T47D (cell line): ENCODE results near the gene ATRNL1.

Experiments
- DNase-seq, 2 experiments: peaks; one replicate each; pipeline versions ENCODE4 v3.0.0 to v3.0.0-alpha.2; 2011 to 2012; ENCODE audit warnings: low read depth in 1 of 2, low spot score in 1 of 2
- JUND ChIP-seq: IDR thresholded peaks from 2 replicates; pipeline ENCODE4 v1.6.1; 2012; ENCODE audit warnings: low read depth
- in situ Hi-C: cut with HindIII; loops from 2 replicates; pipeline ENCODE4 v1.10.0; 2016; ENCODE audit warnings: low sequenced_read_pairs, low pct_unique_long_range_greater_than_20kb

ATRNL1 gene

DNA sequence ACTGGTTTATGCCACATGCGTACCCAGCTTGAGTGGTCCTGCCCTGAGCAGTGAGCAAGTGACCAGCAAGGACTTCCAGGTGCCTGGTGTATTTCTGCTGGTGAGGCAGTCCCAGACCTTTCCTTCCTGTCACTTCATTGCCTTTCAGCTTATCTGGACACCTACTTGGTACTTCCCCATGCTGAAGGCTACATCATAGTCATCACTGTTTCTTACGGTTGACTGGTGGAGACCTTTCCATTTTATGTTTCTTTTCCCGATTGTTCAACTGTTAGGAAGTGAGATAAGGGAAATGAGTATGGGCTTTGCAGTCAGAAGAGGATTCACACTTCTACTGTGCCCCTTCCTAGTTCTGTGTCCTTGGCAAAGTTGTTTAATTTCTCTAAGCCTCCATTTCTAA, 821.3 kb downstream of the ATRNL1 start:
- no peak for TF ChIP-seq JUND
- DNase-seq = no peak
- in situ Hi-C loops = no loop called here

- no peak for TF ChIP-seq JUND
- DNase-seq = no peak
- in situ Hi-C loops = no loop called here
Observed at GRCh38 chr10:115915429-115915828, 822.3 kb downstream of the ATRNL1 start.

GRCh38 chr10:115918812-115919211, 825.6 kb downstream of the ATRNL1 start:
- no peak for TF ChIP-seq JUND
- no peak for DNase-seq
- in situ Hi-C loops = no loop called here

GRCh38 chr10:115921795-115922194, 828.6 kb downstream of the ATRNL1 start:
- no peak for TF ChIP-seq JUND
- no peak for DNase-seq
- in situ Hi-C loops = no loop called here

- DNase-seq = no peak
- in situ Hi-C loops = no loop called here
- TF ChIP-seq JUND = no peak
Observed at GRCh38 chr10:115931309-115931708, 838.1 kb downstream of the ATRNL1 start.

GRCh38 chr10:115932099-115932498, 838.9 kb downstream of the ATRNL1 start:
- in situ Hi-C loops = no loop called here
- TF ChIP-seq JUND = no peak
- no peak for DNase-seq

DNA sequence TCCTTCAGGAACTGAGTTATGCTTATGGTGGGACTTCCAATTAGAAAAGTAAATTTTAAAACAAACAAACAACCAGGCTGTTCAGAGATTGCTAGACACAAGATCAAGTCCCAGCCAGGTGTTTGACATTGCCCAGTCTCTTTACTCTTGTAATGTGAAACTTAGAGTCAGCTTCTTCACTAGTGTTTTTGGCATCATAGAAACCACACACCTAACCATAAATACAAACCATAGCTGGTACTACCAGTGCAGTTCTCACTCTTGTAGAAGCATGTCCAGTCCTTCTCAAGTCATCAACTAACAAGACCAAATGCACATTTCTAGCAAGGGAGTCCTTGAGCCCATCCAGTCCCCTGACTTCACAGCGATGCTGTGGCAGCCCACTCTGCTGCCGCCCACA, 839.9 kb downstream of the ATRNL1 start:
- DNase-seq = no peak
- in situ Hi-C loops = no loop called here

GRCh38 chr10:115935731-115936130, 842.6 kb downstream of the ATRNL1 start:
- no peak for TF ChIP-seq JUND
- no peak for DNase-seq
- in situ Hi-C loops = no loop called here

More for the DNA sequence above, 839.9 kb downstream of the ATRNL1 start:
- no peak for TF ChIP-seq JUND

DNA sequence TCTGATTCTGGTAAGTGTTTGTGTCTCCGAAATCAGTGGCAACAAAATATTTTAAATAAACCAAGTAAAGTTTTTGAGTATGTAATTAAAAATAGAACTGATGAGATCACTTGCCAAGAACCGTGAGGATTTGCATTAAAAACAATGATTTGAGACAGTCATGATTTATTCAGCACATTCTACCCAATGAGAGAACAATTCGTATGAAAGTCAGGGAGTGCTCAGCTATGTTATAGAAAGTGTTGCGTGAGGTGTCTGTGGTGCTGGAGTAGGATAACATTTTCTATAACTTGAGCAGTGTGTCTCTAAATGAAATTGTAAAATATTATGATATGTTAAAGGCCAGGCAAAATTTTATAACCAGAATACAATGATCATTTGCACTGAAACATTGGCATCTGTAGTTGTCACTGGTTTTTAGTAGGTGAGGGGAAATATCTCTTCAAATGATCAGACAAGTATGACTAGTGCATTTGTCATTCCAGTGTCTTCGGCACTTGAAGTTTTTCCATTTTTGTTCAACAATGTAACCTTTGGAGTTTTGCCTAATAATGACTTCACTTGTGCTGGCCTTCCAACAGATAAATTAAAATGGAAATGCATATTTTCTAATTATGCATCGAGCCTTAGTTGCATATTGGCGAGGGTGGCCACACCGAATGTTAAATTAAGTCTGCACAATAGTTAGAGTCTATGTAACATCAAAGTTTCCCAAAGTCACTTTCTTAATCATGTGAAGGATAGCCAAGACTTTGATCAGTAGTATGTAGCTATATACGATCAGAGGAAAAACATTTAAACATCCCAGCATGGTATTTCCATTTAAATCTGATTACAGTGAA, 844.0 kb downstream of the ATRNL1 start:
- in situ Hi-C loops = no loop called here
- DNase-seq = no peak
- no peak for TF ChIP-seq JUND

DNA sequence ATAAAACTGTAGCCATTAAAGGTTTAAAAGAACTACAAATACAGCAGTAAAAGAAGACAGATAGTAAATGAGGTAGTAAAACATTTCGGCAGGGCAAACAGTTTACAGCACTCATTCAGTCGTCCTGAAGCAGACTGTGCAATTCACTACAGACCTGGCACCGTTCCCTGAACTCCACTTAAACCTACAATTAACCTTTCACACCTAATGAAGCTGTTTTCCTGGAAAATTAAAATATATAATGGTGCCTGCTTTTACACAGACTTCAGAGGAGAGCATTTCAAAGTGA, 844.5 kb downstream of the ATRNL1 start:
- no peak for DNase-seq

DNA sequence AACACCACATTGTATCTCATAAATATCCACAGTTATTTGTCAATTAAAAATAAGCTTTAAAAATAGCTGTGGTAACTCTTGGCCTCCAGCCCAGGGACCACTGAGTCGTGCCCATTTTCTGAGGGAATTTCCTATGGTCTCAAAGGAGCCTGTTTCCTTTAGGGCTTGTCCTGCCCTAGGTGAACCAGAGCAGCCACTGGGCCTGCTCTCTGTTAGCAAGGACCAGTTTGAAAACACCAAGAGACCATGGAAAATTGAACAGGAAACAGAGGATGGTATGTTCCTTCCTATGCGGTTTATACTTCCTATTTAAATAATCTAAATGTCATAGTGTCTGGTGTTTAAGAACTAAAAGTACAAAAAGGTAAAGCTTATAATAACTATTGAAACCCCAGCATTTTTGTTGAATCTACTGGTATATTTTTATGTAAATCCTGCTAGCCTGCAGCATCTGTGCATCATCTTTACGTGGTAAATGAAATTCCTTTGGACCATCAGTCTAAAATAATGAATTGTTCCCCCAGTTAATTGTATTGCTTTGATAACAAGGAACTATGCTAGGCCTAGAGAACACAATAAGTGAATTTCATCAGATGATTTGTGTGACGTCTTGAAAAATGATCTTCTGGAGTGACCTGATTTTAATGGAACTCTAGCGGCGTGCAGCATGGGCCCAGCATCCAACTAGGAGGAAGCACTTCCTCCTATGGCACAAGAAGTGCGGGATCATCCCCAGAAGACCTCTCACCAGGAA, 846.1 kb downstream of the ATRNL1 start:
- no peak for DNase-seq
- in situ Hi-C loops = no loop called here

More for the DNA sequence above, 844.5 kb downstream of the ATRNL1 start:
- no peak for TF ChIP-seq JUND
- in situ Hi-C loops = no loop called here

GRCh38 chr10:115941361-115941771, 848.2 kb downstream of the ATRNL1 start:
- in situ Hi-C loops = no loop called here
- DNase-seq = no peak
- TF ChIP-seq JUND = no peak

More for the DNA sequence above, 846.1 kb downstream of the ATRNL1 start:
- TF ChIP-seq JUND = no peak

DNA sequence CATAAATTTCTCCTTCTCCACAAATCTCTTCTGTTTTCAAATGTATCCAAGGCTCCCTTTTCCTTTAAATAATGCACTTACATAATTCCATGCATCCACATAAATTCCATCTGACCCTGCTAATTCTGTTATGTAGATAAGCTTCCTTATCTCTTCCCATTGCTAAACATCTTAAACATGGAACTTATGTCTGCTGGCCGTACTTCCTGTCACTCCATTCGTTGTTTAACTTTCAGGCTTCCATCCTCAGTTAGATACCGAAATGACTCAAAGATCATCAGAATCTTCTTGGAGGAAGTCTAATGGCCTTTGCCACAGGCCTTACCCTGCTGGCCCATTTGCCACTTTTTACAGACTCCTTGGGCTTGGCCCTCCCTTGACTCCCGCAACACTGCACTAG, 848.9 kb downstream of the ATRNL1 start:
- no peak for DNase-seq
- TF ChIP-seq JUND = no peak
- in situ Hi-C loops = no loop called here
